ENCODE results near the gene EOMES.
"Not testable (repeated sequence)": the region's sequence is repeated elsewhere in the genome, so short reads cannot be mapped to it uniquely, and the experiment has no call there.

EOMES gene

GRCh38 chr3:27721717-27722564 lies at the start of gene EOMES:
TSS of gene EOMES (minus strand) at chr3:27722323. CDS start at chr3:27722294, 29 bp downstream.
- DNase-seq, result no peak

GRCh38 chr3:27770384-27770783 lies 48.3 kb upstream of the EOMES start:
- not testable (repeated sequence) for DNase-seq

DNA sequence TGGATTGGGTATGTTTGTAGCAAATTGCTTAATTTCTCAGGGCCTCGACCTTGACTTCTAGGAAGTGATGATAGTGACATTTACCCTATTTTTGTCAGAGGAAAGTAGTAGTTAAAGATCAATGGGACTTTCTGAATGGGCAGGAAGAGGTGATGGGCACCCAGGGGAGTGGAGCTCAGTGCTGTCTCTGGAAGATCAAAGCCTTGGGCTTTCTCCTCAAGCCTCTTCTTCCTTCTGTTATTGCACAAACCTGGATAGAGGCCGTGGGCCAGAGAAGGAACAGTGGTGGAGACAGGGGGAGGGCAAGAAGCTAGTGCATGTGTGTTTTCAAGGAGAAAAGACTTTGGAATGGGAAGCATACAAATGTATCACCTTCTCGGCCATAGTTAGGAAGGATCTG lies 44.9 kb upstream of the EOMES start:
- DNase-seq, result no peak

DNA sequence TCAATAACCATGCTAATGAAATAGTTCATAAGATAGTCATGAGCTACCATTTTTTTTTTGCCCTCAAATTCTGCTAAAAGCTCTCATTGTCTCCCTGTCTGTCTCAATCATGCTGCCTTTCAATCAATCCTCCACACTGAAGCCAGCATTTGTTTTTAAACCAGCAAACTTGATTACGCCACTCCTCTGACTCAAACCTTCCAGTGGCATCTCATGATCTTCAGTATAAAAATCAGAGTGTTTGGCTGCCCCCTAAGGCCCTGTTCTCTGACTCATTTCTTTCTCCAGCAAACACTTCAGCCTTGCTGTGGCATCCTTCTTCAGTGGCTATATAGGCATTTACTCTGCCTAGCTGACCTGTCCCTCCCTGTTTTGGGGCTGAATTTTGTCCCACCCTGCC lies 36.0 kb upstream of the EOMES start:
- no peak for DNase-seq

DNA sequence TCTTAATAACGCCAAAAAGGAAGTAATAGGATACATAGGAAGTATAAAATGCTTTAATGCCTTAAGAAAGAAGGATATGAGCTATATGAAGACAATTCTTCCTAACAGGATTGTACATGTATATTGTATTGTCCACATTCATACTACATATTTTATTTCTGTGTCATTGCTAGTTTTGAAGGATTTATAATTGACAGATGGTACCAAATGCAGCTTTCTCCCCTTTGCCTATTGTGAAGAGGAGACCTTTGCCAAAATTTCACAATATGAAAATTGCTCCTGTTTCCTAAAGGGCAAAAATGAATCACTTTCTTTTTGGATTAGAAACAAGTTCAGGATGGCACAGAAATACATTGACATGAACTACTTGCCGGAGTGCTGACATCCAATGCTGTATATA lies 34.8 kb upstream of the EOMES start:
- no peak for DNase-seq

DNA sequence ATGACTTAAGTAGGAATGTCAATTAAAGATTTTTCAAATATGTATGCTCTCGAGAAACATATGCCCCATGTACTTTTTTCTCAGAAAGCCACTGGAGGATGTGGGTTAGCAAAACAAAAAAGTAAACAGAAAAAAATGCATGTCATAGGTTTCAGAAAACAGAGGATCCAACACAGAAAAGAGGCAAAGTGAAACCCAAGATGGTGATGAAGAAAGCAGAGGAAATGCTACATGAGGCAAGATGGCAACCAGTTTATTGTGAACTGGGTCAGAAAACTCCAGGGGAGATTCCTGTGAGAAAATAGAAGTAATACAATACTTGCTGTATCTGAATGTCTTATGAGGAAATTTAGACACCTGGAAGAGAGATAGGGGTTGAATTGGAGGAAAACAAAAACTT lies 30.8 kb upstream of the EOMES start:
- no peak for DNase-seq

DNA sequence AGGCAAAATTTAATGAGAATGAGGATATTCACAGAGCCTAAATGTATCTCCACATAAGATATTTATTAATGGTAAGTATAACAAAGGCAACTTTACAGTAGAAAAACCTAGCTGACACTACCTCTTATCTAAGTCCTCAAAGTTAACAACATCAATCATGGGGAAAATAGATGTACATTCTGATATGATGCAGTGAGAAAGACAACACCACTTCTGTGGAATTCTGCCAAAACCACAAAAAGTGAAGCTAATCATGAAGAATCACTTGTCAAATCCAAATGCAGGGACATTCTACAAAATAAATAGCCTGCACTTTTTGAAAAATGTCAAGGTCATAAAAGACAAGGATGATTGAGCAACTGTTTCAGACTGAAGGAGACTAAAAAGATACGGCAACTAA lies 27.5 kb upstream of the EOMES start:
- no peak for DNase-seq

DNA sequence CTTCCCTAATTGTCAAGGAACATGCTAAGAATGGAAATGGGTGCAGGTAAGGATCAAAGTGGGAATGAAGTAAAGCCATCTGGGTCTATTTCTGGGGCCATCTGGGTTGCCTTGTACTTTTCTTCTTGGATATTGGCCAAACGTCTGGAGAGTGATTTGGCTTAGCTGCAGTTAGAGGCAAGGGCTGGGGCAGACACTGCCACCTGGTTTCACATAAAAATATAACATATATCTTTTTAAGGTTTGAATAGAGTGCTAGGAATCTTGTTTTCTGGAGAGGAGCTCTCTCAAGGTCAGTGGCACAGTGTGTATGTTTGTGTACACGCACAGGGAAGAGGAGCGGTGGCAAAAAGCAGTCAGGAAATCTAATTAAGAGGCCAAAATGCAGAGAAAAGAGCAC lies 24.7 kb upstream of the EOMES start:
- no peak for DNase-seq

GRCh38 chr3:27740854-27741253 lies 18.7 kb upstream of the EOMES start:
- no peak for DNase-seq

- DNase-seq, result no peak
These were observed 15.0 kb upstream of the EOMES start for GRCh38 chr3:27737091-27737490.

DNA sequence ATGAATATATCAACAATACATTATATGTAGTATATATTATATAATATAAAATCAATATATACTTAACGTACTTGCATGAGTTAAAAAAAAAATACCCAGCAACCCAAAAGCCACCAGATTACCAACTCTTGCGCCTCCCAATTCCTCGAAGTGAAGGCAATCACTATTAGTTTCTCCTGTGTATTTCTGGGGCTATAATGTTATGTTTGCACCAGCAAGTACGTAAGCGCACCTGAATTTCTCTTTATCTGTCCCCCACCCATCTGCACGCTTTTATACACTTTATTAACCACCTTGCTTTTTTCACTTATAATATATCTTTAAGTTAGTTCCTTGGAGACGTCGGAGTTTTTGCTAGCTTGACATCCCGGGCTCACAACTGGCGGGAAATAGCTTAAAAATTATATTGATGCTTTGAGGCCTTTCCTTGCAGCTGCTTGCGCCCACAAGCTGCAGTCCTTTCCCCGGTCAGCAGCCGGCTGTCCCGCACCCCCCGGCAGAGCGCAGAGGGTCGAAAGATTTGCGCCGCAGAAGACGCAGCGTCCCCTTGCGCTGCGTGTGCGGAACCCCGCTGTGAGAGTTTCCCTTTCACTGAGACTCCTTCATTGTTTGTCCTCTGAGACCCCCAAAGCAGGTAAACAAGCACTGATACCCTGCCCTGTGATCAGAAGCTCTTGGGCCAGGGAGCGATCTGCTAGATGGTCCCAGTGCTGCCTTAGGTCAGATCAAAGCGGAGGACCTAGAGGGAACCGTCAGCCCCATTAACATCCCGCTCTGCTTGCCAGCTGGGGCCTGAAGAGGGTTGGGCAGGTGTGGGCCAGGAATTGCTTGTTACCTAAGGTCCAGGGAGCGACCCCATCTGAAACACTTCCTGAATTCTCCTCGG lies 8.9 kb upstream of the EOMES start:
- DNase-seq, result no peak

GRCh38 chr3:27729748-27730611 lies 7.9 kb upstream of the EOMES start:
- DNase-seq, result no peak

GRCh38 chr3:27729325-27729724 lies 7.2 kb upstream of the EOMES start:
- DNase-seq, result no peak

DNA sequence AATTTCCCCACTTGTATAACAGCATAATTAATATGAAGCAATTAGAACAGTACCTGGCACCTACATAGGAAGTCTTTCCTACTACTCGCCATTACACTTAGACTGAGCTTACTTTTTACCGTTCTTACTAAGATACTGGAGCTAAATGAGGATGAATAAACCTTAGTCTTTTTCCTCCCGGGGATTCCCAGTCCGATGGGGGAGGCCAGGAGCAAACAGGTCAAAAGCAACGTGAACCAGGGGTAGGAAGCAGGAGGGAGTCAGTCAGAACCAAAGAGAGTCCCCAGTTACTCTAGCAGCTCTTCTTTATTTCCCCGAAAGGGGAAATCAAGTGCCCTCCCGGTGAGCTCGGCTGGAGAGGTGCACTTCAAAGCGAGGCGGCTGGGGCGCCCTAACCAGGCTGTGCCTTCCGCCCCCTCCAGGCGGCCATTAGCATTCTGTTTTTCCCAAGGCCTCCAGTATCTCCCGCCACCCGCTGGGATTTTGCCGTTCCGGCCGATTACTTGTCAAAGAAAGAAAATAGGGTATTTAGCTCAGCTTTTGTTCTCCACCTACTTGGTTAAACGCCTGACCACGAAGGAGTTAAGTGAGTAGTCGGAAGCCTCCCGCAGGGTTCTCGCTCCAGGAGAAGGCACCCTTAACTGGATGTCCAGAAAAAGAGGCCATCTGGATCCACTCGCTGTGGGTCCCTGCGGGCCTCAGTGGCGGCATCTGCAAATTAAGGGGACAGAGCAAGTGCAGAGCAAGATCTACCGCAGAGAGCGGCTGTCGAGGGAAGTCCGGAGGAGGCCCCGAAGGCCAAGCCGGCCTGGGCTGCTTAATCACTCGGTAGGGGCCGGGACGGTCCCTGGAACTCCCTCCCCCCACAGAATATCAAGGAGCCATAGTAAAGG lies 6.3 kb upstream of the EOMES start:
- DNase-seq, result no peak

DNA sequence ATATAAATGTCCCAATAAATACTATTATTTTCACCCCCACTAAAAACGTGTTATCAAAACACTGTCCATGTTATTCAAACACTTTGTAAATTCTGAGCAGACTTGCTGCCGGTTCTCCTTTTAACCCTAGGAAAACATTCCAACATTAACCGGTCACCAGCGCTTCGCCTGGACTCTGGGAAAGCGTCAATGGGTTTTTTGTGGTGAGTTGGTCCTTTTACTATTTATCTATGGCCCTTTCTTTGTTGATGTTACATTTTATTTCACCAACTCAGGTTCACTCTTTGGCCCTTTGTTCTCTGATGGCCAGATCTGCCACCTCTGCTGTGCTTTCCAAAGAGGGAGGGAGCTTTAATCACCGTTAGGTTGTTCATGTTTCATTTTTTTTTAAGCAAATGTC lies 4.1 kb upstream of the EOMES start:
- DNase-seq, result no peak

- DNase-seq, result no peak
These were observed 2.5 kb upstream of the EOMES start for GRCh38 chr3:27724459-27725197.

DNA sequence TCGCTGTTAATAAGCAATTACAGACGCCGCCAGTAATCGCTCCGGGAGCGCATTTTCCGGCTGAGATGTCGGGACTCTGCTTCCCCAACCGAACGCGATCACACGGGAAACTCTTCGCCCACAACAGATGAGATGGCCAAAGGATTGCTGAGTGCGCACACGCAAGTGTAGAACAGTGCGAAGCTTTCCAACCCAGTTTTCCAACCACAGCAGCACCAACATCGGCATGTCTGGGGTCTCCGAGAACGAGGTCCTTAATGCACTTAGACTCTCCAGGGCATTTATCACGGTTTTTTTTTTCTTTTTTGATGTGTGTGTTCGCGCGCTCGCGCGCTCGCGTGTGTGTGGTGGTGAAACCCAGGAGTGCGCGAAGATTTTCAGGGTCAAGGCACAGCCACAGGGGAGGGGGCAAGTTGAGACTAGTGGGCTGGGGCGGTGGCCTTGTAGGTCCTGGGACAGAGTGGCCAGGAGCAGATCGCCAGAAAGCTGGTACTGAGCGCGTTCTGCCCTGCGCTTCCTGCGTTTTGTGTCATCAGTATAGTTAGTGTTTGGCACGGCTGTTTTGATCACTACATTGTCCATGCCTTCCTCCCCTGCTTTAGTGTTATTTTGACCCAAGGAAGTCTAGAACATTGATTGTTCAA lies 1.8 kb upstream of the EOMES start:
- no peak for DNase-seq

GRCh38 chr3:27723456-27723814 lies 1.3 kb upstream of the EOMES start:
- no peak for DNase-seq

- no peak for DNase-seq
These were observed 900 bp upstream of the EOMES start for GRCh38 chr3:27723001-27723445.

DNA sequence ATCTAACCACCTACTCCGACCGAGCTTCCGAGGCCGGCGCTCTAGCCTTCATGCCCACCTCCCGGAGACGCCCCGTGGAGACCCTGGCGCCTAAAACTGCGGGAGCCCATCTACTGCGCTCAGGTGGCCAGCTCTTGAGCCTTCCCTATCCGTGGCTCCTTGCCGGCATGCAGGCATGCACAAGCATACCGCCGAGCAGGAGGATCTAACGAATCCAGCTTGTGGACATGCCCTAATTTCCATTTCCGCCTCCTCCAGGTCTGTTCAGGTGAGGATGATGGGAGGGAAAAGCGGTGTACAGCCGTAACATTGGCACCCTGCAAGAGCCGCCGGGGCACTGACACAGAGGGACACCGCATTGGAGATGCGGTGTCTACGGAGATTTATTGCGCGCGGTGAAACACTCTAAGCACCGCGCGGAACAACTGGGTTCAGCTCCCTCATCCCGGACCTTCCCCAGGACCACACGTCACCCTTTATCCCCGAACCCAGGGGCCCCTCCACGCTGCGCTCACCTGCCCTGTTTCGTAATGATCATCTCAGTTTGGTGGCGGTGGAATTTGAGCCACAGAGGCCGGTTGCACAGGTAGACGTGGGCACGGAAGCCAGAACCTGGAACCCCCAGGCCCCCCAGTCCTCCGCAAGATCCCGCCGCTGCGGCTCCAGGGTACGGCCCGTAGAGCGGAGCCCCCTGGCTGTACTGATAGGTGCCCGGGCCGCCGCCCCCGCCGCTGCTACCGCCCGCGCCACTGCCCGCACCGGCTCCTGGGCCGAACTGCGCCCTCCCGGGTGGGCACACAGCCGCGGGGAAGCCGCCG lies 1.0 kb downstream of the EOMES start:
- no peak for DNase-seq

Measured in kidney glomerular epithelial cell (primary cell).